Activated CD8-positive, alpha-beta T cell treated with anti-CD3 and anti-CD28 coated beads, Interleukin-2, amount 10 ng/mL, durations not matched to agents 7 days and 5 days (primary cell): ENCODE data around the gene POLE. TPM values are rescaled to one million over a fixed set of nuclear protein-coding genes. Genes with fewer than 3 reads are reported as not detected.

ENCODE experiments used
- ATAC-seq: fragments of 150-1000 bp; cut with Tn5 transposase; one replicate; pipeline ENCODE4 v1.10.0; 2021; ENCODE audit warnings: moderate library complexity
- CTCF ChIA-PET: fragments of 350-600 bp; sonication (Branson Sonifier 250); formaldehyde crosslinking; loops from one replicate; lab custom pipeline; 2021; ENCODE audit warnings: antibody characterized with exemption; lab: Charles Lee
- POLR2A ChIA-PET: fragments of 350-600 bp; sonication (Branson Sonifier 250); formaldehyde crosslinking; loops from one replicate; lab custom pipeline; 2021; ENCODE audit warnings: antibody characterized with exemption; lab: Charles Lee
- DNase-seq: peaks from one replicate; pipeline ENCODE4 v3.0.0-alpha.2; 2020
- H3K27ac Mint-ChIP-seq: one replicate; pipeline ENCODE4 v1.8.0; 2021; ENCODE audit warnings: mild to moderate bottlenecking, mixed read lengths
- H3K27me3 Mint-ChIP-seq: one replicate; pipeline ENCODE4 v1.8.0; 2021; ENCODE audit warnings: low read depth, mixed read lengths
- H3K36me3 Mint-ChIP-seq: one replicate; pipeline ENCODE4 v1.8.0; 2021; ENCODE audit warnings: low read depth, mixed read lengths
- H3K4me1 Mint-ChIP-seq: one replicate; pipeline ENCODE4 v1.8.0; 2021; ENCODE audit warnings: low read depth, mixed read lengths
- H3K4me3 Mint-ChIP-seq: one replicate; pipeline ENCODE4 v1.8.0; 2021; ENCODE audit warnings: mild to moderate bottlenecking, mixed read lengths
- H3K9me3 Mint-ChIP-seq: one replicate; pipeline ENCODE4 v1.8.0; 2022; ENCODE audit warnings: mixed read lengths; ENCODE audit not compliant: insufficient read depth
- total RNA-seq, 2 experiments: library from RNA; stranded (reverse); gene quantifications; one replicate each; pipeline ENCODE4 v1.2.3, GENCODE V29; 2021

Gene POLE
- total RNA-seq, 2 experiments from 2014 or later: 200 to 202 TPM

GRCh38 chr12:132660052-132660451 is 27.1 kb downstream of the POLE start:
- Mint-ChIP-seq H3K9me3 (no peaks in the 10 kb centered on the region), H3K4me3 (no peak overlapping the region), H3K36me3 (peaks cover 85% of the 10 kb centered on the region), H3K27ac (peak overlapping the region; percentile 74), H3K27me3 (no peaks in the 10 kb centered on the region), H3K4me1 (peaks cover 52% of the 10 kb centered on the region)
- ChIA-PET POLR2A (interaction anchor here (1.3 kb wide), 1 partner anchor 9 kb away, joined by 3 read pairs; no protein-coding TSS in a partner anchor), CTCF (no interaction called here)
- peak; percentile 26 for ATAC-seq
- peak; percentile 39 for DNase-seq

- ATAC-seq: no peak
Measured at GRCh38 chr12:132659146-132659545, 28.0 kb downstream of the POLE start.

GRCh38 chr12:132658149-132658894 is 28.8 kb downstream of the POLE start:
- peaks cover 37% of the 10 kb centered on the region for H3K4me1 Mint-ChIP-seq
- no peaks in the 10 kb centered on the region for H3K9me3 Mint-ChIP-seq
- ATAC-seq (no peak), DNase-seq (no peak)
- no peaks in the 10 kb centered on the region for H3K27me3 Mint-ChIP-seq
- ChIA-PET POLR2A (no interaction called here), CTCF (no interaction called here)
- no peak overlapping the region for H3K4me3 Mint-ChIP-seq
- H3K27ac Mint-ChIP-seq: no peak overlapping the region
- H3K36me3 Mint-ChIP-seq: peaks cover 87% of the 10 kb centered on the region

More at GRCh38 chr12:132659146-132659545, 28.0 kb downstream of the POLE start:
- no peak overlapping the region for H3K4me3 Mint-ChIP-seq
- peaks cover 84% of the 10 kb centered on the region for H3K36me3 Mint-ChIP-seq
- H3K27me3 Mint-ChIP-seq: no peaks in the 10 kb centered on the region
- POLR2A ChIA-PET: interaction anchor here (1.3 kb wide), 1 partner anchor 10 kb away, joined by 3 read pairs; no protein-coding TSS in a partner anchor
- CTCF ChIA-PET: interaction anchor here (0.9 kb wide), 1 partner anchor 20 kb away, joined by 3 read pairs; no protein-coding TSS in a partner anchor
- no peaks in the 10 kb centered on the region for H3K9me3 Mint-ChIP-seq
- H3K4me1 Mint-ChIP-seq: peaks cover 45% of the 10 kb centered on the region
- DNase-seq: no peak
- peak overlapping the region; percentile 25 for H3K27ac Mint-ChIP-seq

GRCh38 chr12:132657004-132657727 is 30.0 kb downstream of the POLE start:
- DNase-seq (no peak), ATAC-seq (no peak)
- Mint-ChIP-seq H3K4me1 (peaks cover 26% of the 10 kb centered on the region), H3K36me3 (peaks cover 83% of the 10 kb centered on the region), H3K9me3 (no peaks in the 10 kb centered on the region), H3K4me3 (no peak overlapping the region), H3K27ac (no peak overlapping the region), H3K27me3 (no peaks in the 10 kb centered on the region)
- CTCF ChIA-PET: interaction anchor here (0.9 kb wide), 2 partner anchors 42 to 242 kb away, joined by 3 read pairs; no protein-coding TSS in a partner anchor
- POLR2A ChIA-PET: interaction anchor here (0.9 kb wide), 1 partner anchor 9 kb away, joined by 3 read pairs; no protein-coding TSS in a partner anchor

GRCh38 chr12:132653567-132654290 is 33.4 kb downstream of the POLE start:
- Mint-ChIP-seq H3K4me3 (no peak overlapping the region), H3K36me3 (peaks cover 60% of the 10 kb centered on the region), H3K27me3 (no peaks in the 10 kb centered on the region), H3K27ac (peak overlapping the region; percentile 34), H3K9me3 (no peaks in the 10 kb centered on the region), H3K4me1 (no peaks in the 10 kb centered on the region)
- ChIA-PET POLR2A (no interaction called here), CTCF (no interaction called here)
- DNase-seq (no peak), ATAC-seq (no peak)

GRCh38 chr12:132651444-132652100 is 35.6 kb downstream of the POLE start:
- ATAC-seq (no peak), DNase-seq (no peak)
- peaks cover 59% of the 10 kb centered on the region for H3K36me3 Mint-ChIP-seq
- ChIA-PET POLR2A (no interaction called here), CTCF (interaction anchor here (0.8 kb wide), 1 partner anchor 37 kb away, joined by 4 read pairs; no protein-coding TSS in a partner anchor)
- H3K27me3 Mint-ChIP-seq: no peaks in the 10 kb centered on the region
- H3K4me3 Mint-ChIP-seq: no peak overlapping the region
- H3K4me1 Mint-ChIP-seq: peaks cover 3% of the 10 kb centered on the region
- no peak overlapping the region for H3K27ac Mint-ChIP-seq
- no peaks in the 10 kb centered on the region for H3K9me3 Mint-ChIP-seq

- H3K36me3 Mint-ChIP-seq: peaks cover 53% of the 10 kb centered on the region
- DNase-seq: no peak
- no peaks in the 10 kb centered on the region for H3K27me3 Mint-ChIP-seq
- peaks cover 3% of the 10 kb centered on the region for H3K4me1 Mint-ChIP-seq
- POLR2A ChIA-PET: no interaction called here
- CTCF ChIA-PET: interaction anchor here (1.4 kb wide), 1 partner anchor 10 kb away, joined by 7 read pairs; no protein-coding TSS in a partner anchor
- H3K9me3 Mint-ChIP-seq: no peaks in the 10 kb centered on the region
- no peak overlapping the region for H3K4me3 Mint-ChIP-seq
- no peak for ATAC-seq
- no peak overlapping the region for H3K27ac Mint-ChIP-seq
Measured at GRCh38 chr12:132649226-132649945, 37.8 kb downstream of the POLE start.

- H3K27me3 Mint-ChIP-seq: no peaks in the 10 kb centered on the region
- peaks cover 3% of the 10 kb centered on the region for H3K4me1 Mint-ChIP-seq
- ChIA-PET CTCF (interaction anchor here (1.4 kb wide), 1 partner anchor 10 kb away, joined by 7 read pairs; no protein-coding TSS in a partner anchor), POLR2A (interaction anchor here (1.0 kb wide), 1 partner anchor 9 kb away, joined by 3 read pairs; no protein-coding TSS in a partner anchor)
- no peak overlapping the region for H3K27ac Mint-ChIP-seq
- H3K9me3 Mint-ChIP-seq: no peaks in the 10 kb centered on the region
- H3K36me3 Mint-ChIP-seq: peaks cover 50% of the 10 kb centered on the region
- no peak overlapping the region for H3K4me3 Mint-ChIP-seq
- ATAC-seq (no peak), DNase-seq (no peak)
Measured at GRCh38 chr12:132648616-132649225, 38.4 kb downstream of the POLE start.

GRCh38 chr12:132647858-132648257 is 39.3 kb downstream of the POLE start:
- ATAC-seq (no peak), DNase-seq (no peak)
- H3K27ac Mint-ChIP-seq: no peak overlapping the region
- H3K4me3 Mint-ChIP-seq: no peak overlapping the region
- H3K27me3 Mint-ChIP-seq: no peaks in the 10 kb centered on the region
- ChIA-PET CTCF (interaction anchor here (1.4 kb wide), 1 partner anchor 9 kb away, joined by 7 read pairs; no protein-coding TSS in a partner anchor), POLR2A (interaction anchor here (1.0 kb wide), 1 partner anchor 9 kb away, joined by 3 read pairs; no protein-coding TSS in a partner anchor)
- no peaks in the 10 kb centered on the region for H3K9me3 Mint-ChIP-seq
- H3K36me3 Mint-ChIP-seq: peaks cover 53% of the 10 kb centered on the region
- peaks cover 3% of the 10 kb centered on the region for H3K4me1 Mint-ChIP-seq

GRCh38 chr12:132646850-132647249 is 40.3 kb downstream of the POLE start:
- H3K4me1 Mint-ChIP-seq: peaks cover 4% of the 10 kb centered on the region
- no peaks in the 10 kb centered on the region for H3K27me3 Mint-ChIP-seq
- no peak for DNase-seq
- CTCF ChIA-PET: no interaction called here
- H3K27ac Mint-ChIP-seq: no peak overlapping the region
- peaks cover 57% of the 10 kb centered on the region for H3K36me3 Mint-ChIP-seq
- no peak for ATAC-seq
- POLR2A ChIA-PET: no interaction called here
- no peak overlapping the region for H3K4me3 Mint-ChIP-seq
- H3K9me3 Mint-ChIP-seq: no peaks in the 10 kb centered on the region
